Karpas-422 (cell line): ENCODE data around the gene LPAR1. TPM values are rescaled to one million over a fixed set of nuclear protein-coding genes. Genes with fewer than 3 reads are reported as not detected.

ENCODE experiments used
- DNase-seq: peaks from one replicate; pipeline ENCODE4 v3.0.0-alpha.2; 2015
- H2AFZ ChIP-seq: fragments of 200-600 bp; sonication (generic); 2 replicates; pipeline ENCODE4 v1.6.1; 2014; ENCODE audit warnings: antibody characterized with exemption, low read length, mixed read lengths
- H3K27ac ChIP-seq: fragments of 200-600 bp; sonication (generic); 2 replicates; pipeline ENCODE4 v1.5.1; 2014; ENCODE audit warnings: mild to moderate bottlenecking, low read length, moderate library complexity
- H3K27me3 ChIP-seq: fragments of 200-600 bp; sonication (generic); 2 replicates; pipeline ENCODE4 v1.6.1; 2014; ENCODE audit warnings: low read length, mixed read lengths
- H3K36me3 ChIP-seq: fragments of 200-600 bp; sonication (generic); 2 replicates; pipeline ENCODE4 v1.6.1; 2014; ENCODE audit warnings: low read length, mixed read lengths; ENCODE audit not compliant: insufficient read depth
- H3K4me1 ChIP-seq: fragments of 200-600 bp; sonication (generic); 2 replicates; pipeline ENCODE4 v1.6.1; 2014; ENCODE audit warnings: mild to moderate bottlenecking, low read length, mixed read lengths
- H3K4me2 ChIP-seq: fragments of 200-600 bp; sonication (generic); 2 replicates; pipeline ENCODE4 v1.6.1; 2014; ENCODE audit warnings: low read length, low read depth, mild to moderate bottlenecking; ENCODE audit not compliant: poor library complexity, severe bottlenecking
- H3K4me3 ChIP-seq: fragments of 200-600 bp; sonication (generic); 2 replicates; pipeline ENCODE4 v1.5.1; 2014; ENCODE audit warnings: mild to moderate bottlenecking, antibody characterized with exemption, low read length, mixed read lengths
- H3K79me2 ChIP-seq: fragments of 200-600 bp; sonication (generic); 2 replicates; pipeline ENCODE4 v1.6.1; 2014; ENCODE audit warnings: mild to moderate bottlenecking, low read length, mixed read lengths
- H3K9ac ChIP-seq: fragments of 200-600 bp; sonication (generic); 2 replicates; pipeline ENCODE4 v1.6.0; 2014; ENCODE audit warnings: low read length
- H3K9me2 ChIP-seq: fragments of 200-600 bp; sonication (generic), shearing (Covaris generic); replicated peaks from 2 replicates; pipeline ENCODE4 v1.6.0; 2014; ENCODE audit warnings: mild to moderate bottlenecking, low read length, moderate library complexity; ENCODE audit not compliant: insufficient read depth
- H3K9me3 ChIP-seq: fragments of 300-700, 200-600 bp; sonication (generic); 2 replicates; pipeline ENCODE4 v1.6.1; 2014; ENCODE audit warnings: low read length, mixed read lengths
- H4K20me1 ChIP-seq: fragments of 200-600 bp; sonication (generic); 2 replicates; pipeline ENCODE4 v1.6.1; 2014; ENCODE audit warnings: mild to moderate bottlenecking, antibody characterized with exemption, low read length, low read depth; ENCODE audit not compliant: insufficient read depth
- total RNA-seq: library from RNA; depleted of rRNA; stranded (reverse); fragments of >200 nt; shearing (Covaris generic); gene quantifications from 2 replicates; pipeline ENCODE4 v1.2.3, GENCODE V29; 2014; ENCODE audit warnings: low replicate concordance

The LPAR1 gene
- total RNA-seq, 1 experiment from 2014 or later: not detected

GRCh38 chr9:110975278-110975677, 63.0 kb downstream of the LPAR1 start:
- Histone ChIP-seq H3K4me1 (no peaks in the 10 kb centered on the region), H3K4me3 (no peak overlapping the region)

GRCh38 chr9:110971705-110972104, 66.6 kb downstream of the LPAR1 start:
- no peaks in the 10 kb centered on the region for H3K4me1 ChIP-seq
- H3K79me2 ChIP-seq: no peaks in the 10 kb centered on the region
- no peak overlapping the region for H2AFZ ChIP-seq
- no peaks in the 10 kb centered on the region for H4K20me1 ChIP-seq
- H3K9ac ChIP-seq: no peak overlapping the region
- H3K27me3 ChIP-seq: no peaks in the 10 kb centered on the region
- H3K4me2 ChIP-seq: no peak overlapping the region
- no peaks in the 10 kb centered on the region for H3K9me3 ChIP-seq
- no peak overlapping the region for H3K4me3 ChIP-seq
- no peaks in the 10 kb centered on the region for H3K9me2 ChIP-seq
- DNase-seq: no peak
- no peaks in the 10 kb centered on the region for H3K36me3 ChIP-seq
- H3K27ac ChIP-seq: no peak overlapping the region

More at GRCh38 chr9:110975278-110975677, 63.0 kb downstream of the LPAR1 start:
- H3K4me2 ChIP-seq: no peak overlapping the region
- H3K27me3 ChIP-seq: no peaks in the 10 kb centered on the region
- no peak overlapping the region for H3K27ac ChIP-seq
- no peak overlapping the region for H2AFZ ChIP-seq
- no peaks in the 10 kb centered on the region for H3K9me2 ChIP-seq
- H3K36me3 ChIP-seq: no peaks in the 10 kb centered on the region
- no peak overlapping the region for H3K9ac ChIP-seq
- no peak for DNase-seq
- H4K20me1 ChIP-seq: no peaks in the 10 kb centered on the region
- H3K9me3 ChIP-seq: no peaks in the 10 kb centered on the region
- H3K79me2 ChIP-seq: no peaks in the 10 kb centered on the region

- Histone ChIP-seq H3K4me2 (no peak overlapping the region), H3K9me2 (no peaks in the 10 kb centered on the region), H3K9ac (no peak overlapping the region), H3K79me2 (no peaks in the 10 kb centered on the region), H3K4me3 (no peak overlapping the region), H3K27ac (no peak overlapping the region), H4K20me1 (no peaks in the 10 kb centered on the region), H3K27me3 (no peaks in the 10 kb centered on the region), H3K9me3 (no peaks in the 10 kb centered on the region), H3K36me3 (no peaks in the 10 kb centered on the region), H2AFZ (no peak overlapping the region), H3K4me1 (no peaks in the 10 kb centered on the region)
- no peak for DNase-seq
Measured at GRCh38 chr9:110971234-110971633, 67.0 kb downstream of the LPAR1 start.

GRCh38 chr9:110969971-110970386, 68.3 kb downstream of the LPAR1 start:
- Histone ChIP-seq H2AFZ (no peak overlapping the region), H3K27me3 (no peaks in the 10 kb centered on the region), H3K79me2 (no peaks in the 10 kb centered on the region), H3K4me3 (no peak overlapping the region), H3K9me3 (no peaks in the 10 kb centered on the region), H3K27ac (no peak overlapping the region), H3K9me2 (no peaks in the 10 kb centered on the region), H3K36me3 (no peaks in the 10 kb centered on the region), H3K4me2 (no peak overlapping the region), H4K20me1 (no peaks in the 10 kb centered on the region), H3K4me1 (no peaks in the 10 kb centered on the region), H3K9ac (no peak overlapping the region)
- no peak for DNase-seq

- Histone ChIP-seq H3K9ac (no peak overlapping the region), H3K9me3 (no peaks in the 10 kb centered on the region), H3K4me2 (no peak overlapping the region), H2AFZ (no peak overlapping the region), H3K36me3 (no peaks in the 10 kb centered on the region), H3K27me3 (no peaks in the 10 kb centered on the region), H3K79me2 (no peaks in the 10 kb centered on the region), H3K4me3 (no peak overlapping the region), H3K27ac (no peak overlapping the region), H4K20me1 (no peaks in the 10 kb centered on the region), H3K4me1 (no peaks in the 10 kb centered on the region), H3K9me2 (no peaks in the 10 kb centered on the region)
- DNase-seq: no peak
Measured at GRCh38 chr9:110968096-110968495, 70.2 kb downstream of the LPAR1 start.

GRCh38 chr9:110967196-110967595, 71.1 kb downstream of the LPAR1 start:
- H2AFZ ChIP-seq: no peak overlapping the region
- no peaks in the 10 kb centered on the region for H4K20me1 ChIP-seq
- no peaks in the 10 kb centered on the region for H3K27me3 ChIP-seq
- H3K4me3 ChIP-seq: no peak overlapping the region
- H3K9me3 ChIP-seq: no peaks in the 10 kb centered on the region
- H3K9me2 ChIP-seq: no peaks in the 10 kb centered on the region
- H3K4me1 ChIP-seq: no peaks in the 10 kb centered on the region
- H3K4me2 ChIP-seq: no peak overlapping the region
- H3K9ac ChIP-seq: no peak overlapping the region
- no peaks in the 10 kb centered on the region for H3K79me2 ChIP-seq
- H3K27ac ChIP-seq: no peak overlapping the region
- no peak for DNase-seq
- no peaks in the 10 kb centered on the region for H3K36me3 ChIP-seq

GRCh38 chr9:110960288-110960687, 78.0 kb downstream of the LPAR1 start:
- Histone ChIP-seq H3K9me2 (no peaks in the 10 kb centered on the region), H3K9ac (no peak overlapping the region), H3K36me3 (no peaks in the 10 kb centered on the region), H2AFZ (no peak overlapping the region), H3K27me3 (no peaks in the 10 kb centered on the region), H3K9me3 (no peaks in the 10 kb centered on the region; the same call in 1 of the 2 replicates), H3K4me1 (no peaks in the 10 kb centered on the region), H3K4me2 (no peak overlapping the region), H3K79me2 (no peaks in the 10 kb centered on the region), H3K4me3 (no peak overlapping the region), H3K27ac (no peak overlapping the region), H4K20me1 (no peaks in the 10 kb centered on the region)
- DNase-seq: no peak

GRCh38 chr9:110958847-110959246, 79.4 kb downstream of the LPAR1 start:
- H3K9me3 ChIP-seq: no peaks in the 10 kb centered on the region; the same call in 1 of the 2 replicates
- H2AFZ ChIP-seq: no peak overlapping the region
- no peaks in the 10 kb centered on the region for H3K9me2 ChIP-seq
- no peak overlapping the region for H3K4me2 ChIP-seq
- no peaks in the 10 kb centered on the region for H3K36me3 ChIP-seq
- no peaks in the 10 kb centered on the region for H4K20me1 ChIP-seq
- no peaks in the 10 kb centered on the region for H3K79me2 ChIP-seq
- no peaks in the 10 kb centered on the region for H3K27me3 ChIP-seq
- no peak overlapping the region for H3K4me3 ChIP-seq
- DNase-seq: no peak
- no peak overlapping the region for H3K9ac ChIP-seq
- no peak overlapping the region for H3K27ac ChIP-seq
- H3K4me1 ChIP-seq: no peaks in the 10 kb centered on the region

- H3K4me1 ChIP-seq: no peaks in the 10 kb centered on the region
- no peaks in the 10 kb centered on the region; the same call in none of the 2 replicates for H3K9me3 ChIP-seq
- no peak overlapping the region for H3K27ac ChIP-seq
- no peaks in the 10 kb centered on the region for H4K20me1 ChIP-seq
- no peak overlapping the region for H3K9ac ChIP-seq
- H3K36me3 ChIP-seq: no peaks in the 10 kb centered on the region
- no peaks in the 10 kb centered on the region for H3K79me2 ChIP-seq
- no peak overlapping the region for H3K4me2 ChIP-seq
- H3K27me3 ChIP-seq: no peaks in the 10 kb centered on the region
- no peak for DNase-seq
- H2AFZ ChIP-seq: no peak overlapping the region
- no peak overlapping the region for H3K4me3 ChIP-seq
- no peaks in the 10 kb centered on the region for H3K9me2 ChIP-seq
Measured at GRCh38 chr9:110954822-110955291, 83.4 kb downstream of the LPAR1 start.
